Left renal pelvis (tissue), 4 donors: ENCODE data around the gene MOB2. TPM values are rescaled to one million over a fixed set of nuclear protein-coding genes. Genes with fewer than 3 reads are reported as not detected.

Experiments
- DNase-seq, 4 donors: peaks; one replicate each; pipeline ENCODE4 v3.0.0-alpha.2; 2013; ENCODE audit warnings: low read depth in 4 of 4, low spot score in 3 of 4
- polyA plus RNA-seq, 4 donors: library from polyadenylated mRNA; unstranded; fragments of 120-200 nt; gene quantifications; one replicate each; pipeline ENCODE4 v1.2.1, GENCODE V29; 2013; ENCODE audit not compliant: insufficient read length in 4 of 4

MOB2 gene
- polyA plus RNA-seq: 10 to 100 TPM; 25.1 to 34.2 (median 29.0) TPM

- DNase-seq: no peak
These were observed at the start of gene MOB2 for GRCh38 chr11:1486054-1486825. Gene MOB2, minus strand, starts transcription at chr11:1486779. Its CDS starts 223 bp downstream, at chr11:1486556.

GRCh38 chr11:1534682-1535081 lies 48.1 kb upstream of the MOB2 start:
- no peak for DNase-seq

- DNase-seq: no peak
These were observed 47.6 kb upstream of the MOB2 start for GRCh38 chr11:1534171-1534570.

- no peak for DNase-seq
These were observed 46.8 kb upstream of the MOB2 start for GRCh38 chr11:1533342-1533725.

GRCh38 chr11:1532606-1533341 lies 46.2 kb upstream of the MOB2 start:
- no peak for DNase-seq

GRCh38 chr11:1532014-1532586 lies 45.5 kb upstream of the MOB2 start:
- DNase-seq: no peak

- no peak for DNase-seq
These were observed 45.0 kb upstream of the MOB2 start for GRCh38 chr11:1531449-1532013.

- no peak for DNase-seq
These were observed 44.3 kb upstream of the MOB2 start for GRCh38 chr11:1530686-1531448.

- DNase-seq: no peak
These were observed 43.2 kb upstream of the MOB2 start for GRCh38 chr11:1529774-1530173.

GRCh38 chr11:1529286-1529685 lies 42.7 kb upstream of the MOB2 start:
- no peak for DNase-seq

- no peak for DNase-seq
These were observed 42.1 kb upstream of the MOB2 start for GRCh38 chr11:1528710-1529109.

- no peak for DNase-seq
These were observed 40.2 kb upstream of the MOB2 start for GRCh38 chr11:1526785-1527184.

- DNase-seq: no peak
These were observed 37.2 kb upstream of the MOB2 start for GRCh38 chr11:1523779-1524178.

- DNase-seq: no peak
These were observed 36.5 kb upstream of the MOB2 start for GRCh38 chr11:1523077-1523476.

GRCh38 chr11:1522081-1522424 lies 35.5 kb upstream of the MOB2 start:
- DNase-seq: no peak

GRCh38 chr11:1521382-1522080 lies 35.0 kb upstream of the MOB2 start:
- no peak for DNase-seq

- no peak for DNase-seq
These were observed 34.2 kb upstream of the MOB2 start for GRCh38 chr11:1520663-1521267.

GRCh38 chr11:1520209-1520662 lies 33.7 kb upstream of the MOB2 start:
- no peak for DNase-seq
